Measurements from ENCODE around the gene HDAC11. TPM values are rescaled to one million over a fixed set of nuclear protein-coding genes. Genes with fewer than 3 reads are reported as not detected.

The HDAC11 gene
- total RNA-seq, 1 experiment from 2014 or later, result 7.0 TPM

DNA sequence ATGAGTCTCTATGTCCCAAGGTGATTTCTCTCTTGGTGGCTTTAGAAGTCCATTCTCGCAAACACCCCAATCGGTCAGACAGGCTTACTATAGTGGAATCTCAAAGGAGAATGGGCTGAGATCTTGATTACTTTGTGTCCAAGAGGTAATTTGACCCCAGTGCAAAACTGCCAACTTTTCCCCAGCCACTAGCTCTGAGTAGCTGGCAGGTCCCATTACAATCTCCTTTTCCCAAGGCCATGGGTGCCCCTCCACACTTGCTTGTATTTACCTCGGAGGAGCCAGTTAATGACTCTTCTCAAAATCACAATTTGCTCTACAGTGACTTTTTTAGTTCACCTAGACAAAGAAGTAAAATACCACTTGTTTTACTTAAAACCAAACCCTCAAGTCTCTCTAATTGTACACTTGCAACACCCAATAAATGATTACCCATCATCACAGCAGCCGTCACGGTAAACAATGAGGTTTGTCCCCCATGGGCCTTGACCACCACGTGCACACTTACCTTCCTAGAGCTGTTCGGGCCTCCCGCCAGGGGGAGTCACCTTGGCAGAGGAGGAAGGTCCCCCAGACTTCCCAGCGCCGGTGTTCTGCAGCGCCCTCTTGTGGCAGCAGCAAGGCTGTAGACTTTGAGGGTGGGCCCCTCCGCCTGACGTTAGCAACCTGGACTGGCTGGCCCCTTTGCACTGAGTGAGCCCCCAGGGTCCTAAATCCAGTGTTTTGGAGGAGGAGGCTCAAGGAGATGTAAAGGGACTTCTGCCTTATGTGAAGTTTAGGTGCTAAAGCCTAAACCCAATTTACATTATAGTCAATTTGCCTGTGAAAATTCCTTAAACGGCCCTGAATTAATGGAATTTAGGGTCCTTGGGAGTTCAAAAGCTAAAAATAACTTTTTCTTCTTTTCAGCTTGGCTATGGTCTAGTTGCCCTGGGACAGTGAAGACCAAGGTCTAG is 18.7 kb upstream of the HDAC11 start:
- H2AK5ac ChIP-seq (ENCODE audit: insufficient read length, low read length), result no peak overlapping the region
- TF ChIP-seq, protein P1, sequence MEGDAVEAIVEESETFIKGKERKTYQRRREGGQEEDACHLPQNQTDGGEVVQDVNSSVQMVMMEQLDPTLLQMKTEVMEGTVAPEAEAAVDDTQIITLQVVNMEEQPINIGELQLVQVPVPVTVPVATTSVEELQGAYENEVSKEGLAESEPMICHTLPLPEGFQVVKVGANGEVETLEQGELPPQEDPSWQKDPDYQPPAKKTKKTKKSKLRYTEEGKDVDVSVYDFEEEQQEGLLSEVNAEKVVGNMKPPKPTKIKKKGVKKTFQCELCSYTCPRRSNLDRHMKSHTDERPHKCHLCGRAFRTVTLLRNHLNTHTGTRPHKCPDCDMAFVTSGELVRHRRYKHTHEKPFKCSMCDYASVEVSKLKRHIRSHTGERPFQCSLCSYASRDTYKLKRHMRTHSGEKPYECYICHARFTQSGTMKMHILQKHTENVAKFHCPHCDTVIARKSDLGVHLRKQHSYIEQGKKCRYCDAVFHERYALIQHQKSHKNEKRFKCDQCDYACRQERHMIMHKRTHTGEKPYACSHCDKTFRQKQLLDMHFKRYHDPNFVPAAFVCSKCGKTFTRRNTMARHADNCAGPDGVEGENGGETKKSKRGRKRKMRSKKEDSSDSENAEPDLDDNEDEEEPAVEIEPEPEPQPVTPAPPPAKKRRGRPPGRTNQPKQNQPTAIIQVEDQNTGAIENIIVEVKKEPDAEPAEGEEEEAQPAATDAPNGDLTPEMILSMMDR (conservative IDR thresholded peaks at IDR 0.05), result peak; percentile 97
- H2BK5ac ChIP-seq (ENCODE audit: insufficient read length, low read length), result no peak overlapping the region
- H3K9me3 Mint-ChIP-seq, result no peaks in the 10 kb centered on the region; a peak in 1 of 5 replicates
- H3K79me1 ChIP-seq (ENCODE audit: insufficient read depth, low read depth, low read length, poor library complexity, severe bottlenecking), result no peaks in the 10 kb centered on the region
- H2BK120ac ChIP-seq (ENCODE audit: low read depth, low read length, poor library complexity, severe bottlenecking), result no peak overlapping the region
- no peak overlapping the region for H4K5ac ChIP-seq (ENCODE audit: insufficient read length, low read depth, low read length)
- no peak overlapping the region for H4K8ac ChIP-seq (replicated peaks; ENCODE audit: insufficient read length, low read depth, low read length)
- H3K79me2 ChIP-seq (ENCODE audit: insufficient read depth, low read length), result no peaks in the 10 kb centered on the region
- H3K27me3 Mint-ChIP-seq (ENCODE audit: low read depth), result peaks cover 45% of the 10 kb centered on the region
- no peaks in the 10 kb centered on the region; the same call in 1 of the 2 replicates for H3K27me3 ChIP-seq (ENCODE audit: insufficient read depth, low read length)
- no peaks in the 10 kb centered on the region for H3K36me3 Mint-ChIP-seq (ENCODE audit: insufficient read depth in 1 of 3, low read depth in 3 of 3)
- H3K56ac ChIP-seq (ENCODE audit: insufficient read length, low read depth, low read length), result no peak overlapping the region
- H4K20me1 ChIP-seq (ENCODE audit: control insufficient read depth, insufficient read depth, insufficient read length), result no peaks in the 10 kb centered on the region
- H2BK15ac ChIP-seq (ENCODE audit: low read depth, low read length), result no peak overlapping the region
- DNase-seq, result peak; percentile 93
- no peak overlapping the region for H4K91ac ChIP-seq (ENCODE audit: insufficient read length, low read depth, low read length)
- no peak overlapping the region for H3K27ac ChIP-seq (ENCODE audit: insufficient read length, low read depth, low read length)
- H3T11ph ChIP-seq (ENCODE audit: low read length), result no peak overlapping the region
- peak overlapping the region in 1 of 3 experiments; percentile 51; a peak in 1 of 7 replicates for H3K27ac Mint-ChIP-seq
- H3K23me2 ChIP-seq (ENCODE audit: insufficient read length, low read depth, low read length, poor library complexity, severe bottlenecking), result no peaks in the 10 kb centered on the region
- H3K4me1 ChIP-seq (ENCODE audit: insufficient read depth, low read length), result no peaks in the 10 kb centered on the region
- H3K18ac ChIP-seq (ENCODE audit: insufficient read length, low read depth, low read length), result no peak overlapping the region
- H2BK20ac ChIP-seq (ENCODE audit: low read depth, low read length, poor library complexity, severe bottlenecking), result no peak overlapping the region
- H3K4ac ChIP-seq (ENCODE audit: low read depth, low read length), result no peak overlapping the region
- no peak overlapping the region for H3K4me2 ChIP-seq (ENCODE audit: insufficient read depth, insufficient read length, low read length)
- no peak overlapping the region for H3K23ac ChIP-seq (ENCODE audit: insufficient read length, low read depth, low read length)
- no peak overlapping the region for H2BK12ac ChIP-seq (ENCODE audit: insufficient read length, low read depth, low read length)
- H3K9me3 ChIP-seq (ENCODE audit: control insufficient read depth, low read depth, low read length), result no peaks in the 10 kb centered on the region
- H3K9ac ChIP-seq (ENCODE audit: extremely low read depth, insufficient read length, low read length), result no peak overlapping the region
- H3K4me3 Mint-ChIP-seq, result peak overlapping the region in 1 of 2 experiments; percentile 14; a peak in 1 of 5 replicates
- H3K14ac ChIP-seq (ENCODE audit: insufficient read depth, low read length), result no peak overlapping the region
- H2AFZ ChIP-seq (ENCODE audit: low read length), result no peak overlapping the region
- peaks cover 4 to 9% of the 10 kb centered on the region in 2 experiments for H3K4me1 Mint-ChIP-seq
- no CpG with 5 or more reads among the region's 14 CpGs for WGBS (ENCODE audit: extremely low coverage, insufficient read length, low lambda C conversion rate)

Data from H9 (cell line).